C4-2B (cell line): ENCODE results near the gene OR10J5.
"Not testable (repeated sequence)": the region's sequence is repeated elsewhere in the genome, so short reads cannot be mapped to it uniquely, and the experiment has no call there.

Source experiments
- H3K27ac ChIP-seq: fragments of 450-650 bp; 2 replicates; pipeline ENCODE4 v1.5.1; 2017
- CTCF ChIP-seq: fragments of 450-650 bp; conservative IDR thresholded peaks from 2 replicates; pipeline ENCODE4 v1.5.1; 2017; ENCODE audit warnings: mild to moderate bottlenecking
- ZFX ChIP-seq: fragments of 450-650 bp; IDR thresholded peaks from 2 replicates; pipeline ENCODE4 v1.6.1; 2017

The OR10J5 gene

GRCh38 chr1:159508951-159509350 is 26.9 kb downstream of the OR10J5 start:
- no peak for TF ChIP-seq CTCF
- TF ChIP-seq ZFX = no peak
- H3K27ac ChIP-seq = no peak overlapping the region

GRCh38 chr1:159505676-159506075 is 30.1 kb downstream of the OR10J5 start:
- no peak overlapping the region for H3K27ac ChIP-seq
- TF ChIP-seq CTCF = no peak
- no peak for TF ChIP-seq ZFX

- TF ChIP-seq ZFX = no peak
- TF ChIP-seq CTCF = no peak
- no peak overlapping the region for H3K27ac ChIP-seq
Observed at GRCh38 chr1:159501082-159501481, 34.7 kb downstream of the OR10J5 start.

GRCh38 chr1:159494513-159495210 is 41.1 kb downstream of the OR10J5 start:
- H3K27ac ChIP-seq = not testable (repeated sequence)

GRCh38 chr1:159493354-159493753 is 42.5 kb downstream of the OR10J5 start:
- no peak for TF ChIP-seq CTCF
- H3K27ac ChIP-seq = no peak overlapping the region

GRCh38 chr1:159492575-159493323 is 43.1 kb downstream of the OR10J5 start:
- H3K27ac ChIP-seq = no peak overlapping the region
- TF ChIP-seq ZFX = no peak
- no peak for TF ChIP-seq CTCF
